ENCODE data around the gene NUBP2. TPM values are rescaled to one million over a fixed set of nuclear protein-coding genes. Genes with fewer than 3 reads are reported as not detected.

Gene NUBP2
- total RNA-seq: 10 to 100 TPM; 53.2 to 85.6 (median 60.5) TPM

- Histone ChIP-seq H3K4me3 (peak within 1 kb of the TSS; percentile 88 to 99 (median 90)), H3K27ac (peak within 1 kb of the TSS; percentile 84 to 93 (median 86)), H3K4me1 (peaks cover 23 to 52% (median 28%) of the 10 kb centered on the region in 4 donors), H3K27me3 (no peaks in the 10 kb centered on the region), H3K36me3 (peaks cover 4 to 53% (median 34%) of the 10 kb centered on the region in 4 donors), H3K9me3 (no peaks in the 10 kb centered on the region)
- 0% methylated on average over 28 to 50 of the region's 102 CpGs for WGBS, 2 donors
- peak; percentile 96 to 97 for ATAC-seq (ENCODE audit: low FRiP score in 2 of 2)
- TF ChIP-seq POLR2AphosphoS5 (IDR thresholded peaks at IDR 0.05) (peak; percentile 77 to 78), EP300 (IDR thresholded peaks at IDR 0.05) (peak in 1 of 4 donors; percentile 58), CTCF (IDR thresholded peaks at IDR 0.05) (peak in 2 of 6 experiments; percentile 24 to 36), POLR2A (IDR thresholded peaks at IDR 0.05) (peak in 3 of 4 donors; percentile 24 to 88 (median 71))
- DNase-seq: peak; percentile 98 to 100
Measured at GRCh38 chr16:1782408-1783264, at the start of gene NUBP2, which contains the start of gene SPSB3. NUBP2 (plus strand) TSS chr16:1782960; CDS start chr16:1783021, 61 bp downstream. SPSB3 (minus strand) TSS chr16:1782571; CDS start chr16:1781483, 1,088 bp downstream.

GRCh38 chr16:1734123-1734522 lies 48.6 kb upstream of the NUBP2 start:
- 95 to 96% methylated on average over 9 to 15 of the region's 22 CpGs for WGBS, 2 donors
- no peak for TF ChIP-seq POLR2AphosphoS5 (IDR thresholded peaks at IDR 0.05)
- no peak for TF ChIP-seq CTCF (IDR thresholded peaks at IDR 0.05)
- no peak for TF ChIP-seq EP300 (IDR thresholded peaks at IDR 0.05)
- no peak for TF ChIP-seq POLR2A (IDR thresholded peaks at IDR 0.05)
- no peaks in the 10 kb centered on the region for H3K4me1 ChIP-seq
- no peaks in the 10 kb centered on the region for H3K27me3 ChIP-seq
- ATAC-seq (ENCODE audit: low FRiP score in 2 of 2) (peak; percentile 16 to 54), DNase-seq (peak in 1 of 2 donors; percentile 75)
- H3K4me3 ChIP-seq: no peak overlapping the region
- H3K27ac ChIP-seq: no peak overlapping the region
- no peaks in the 10 kb centered on the region for H3K9me3 ChIP-seq
- peaks cover 12 to 53% (median 40%) of the 10 kb centered on the region in 4 donors for H3K36me3 ChIP-seq

GRCh38 chr16:1734816-1735215 lies 47.9 kb upstream of the NUBP2 start:
- Histone ChIP-seq H3K27me3 (no peaks in the 10 kb centered on the region), H3K36me3 (peaks cover 6 to 46% (median 34%) of the 10 kb centered on the region in 4 donors), H3K4me3 (no peak overlapping the region), H3K9me3 (no peaks in the 10 kb centered on the region), H3K27ac (no peak overlapping the region), H3K4me1 (no peaks in the 10 kb centered on the region)
- DNase-seq: peak in 1 of 2 donors; percentile 55
- ATAC-seq (ENCODE audit: low FRiP score in 2 of 2): no peak
- 97 to 98% methylated on average over 20 to 22 of the region's 22 CpGs for WGBS, 2 donors
- TF ChIP-seq EP300 (IDR thresholded peaks at IDR 0.05): no peak
- TF ChIP-seq POLR2A (IDR thresholded peaks at IDR 0.05): no peak
- TF ChIP-seq CTCF (IDR thresholded peaks at IDR 0.05): no peak
- TF ChIP-seq POLR2AphosphoS5 (IDR thresholded peaks at IDR 0.05): no peak

- H3K4me3 ChIP-seq: no peak overlapping the region
- 96 to 97% methylated on average over 33 of the region's 33 CpGs for WGBS, 2 donors
- TF ChIP-seq POLR2A (IDR thresholded peaks at IDR 0.05): no peak
- TF ChIP-seq EP300 (IDR thresholded peaks at IDR 0.05): no peak
- no peak for TF ChIP-seq POLR2AphosphoS5 (IDR thresholded peaks at IDR 0.05)
- TF ChIP-seq CTCF (IDR thresholded peaks at IDR 0.05): no peak
- H3K27me3 ChIP-seq: no peaks in the 10 kb centered on the region
- no peak for ATAC-seq (ENCODE audit: low FRiP score in 2 of 2)
- peak in 1 of 2 donors; percentile 35 for DNase-seq
- H3K9me3 ChIP-seq: no peaks in the 10 kb centered on the region
- H3K36me3 ChIP-seq: peaks cover 0 to 43% (median 36%) of the 10 kb centered on the region in 4 donors
- no peaks in the 10 kb centered on the region for H3K4me1 ChIP-seq
- H3K27ac ChIP-seq: no peak overlapping the region
Measured at GRCh38 chr16:1740234-1740633, 42.5 kb upstream of the NUBP2 start.
